Activated CD4-positive, alpha-beta T cell treated with anti-CD3 and anti-CD28 coated beads, Interleukin-2, amount 50 U/mL, for 16 hours (primary cell): ENCODE results near the gene GPR137.
"Not testable (repeated sequence)": the region's sequence is repeated elsewhere in the genome, so short reads cannot be mapped to it uniquely, and the experiment has no call there.

Experiments
- DNase-seq: peaks from one replicate; pipeline ENCODE4 v3.0.0-alpha.2; 2020

The GPR137 gene

DNA sequence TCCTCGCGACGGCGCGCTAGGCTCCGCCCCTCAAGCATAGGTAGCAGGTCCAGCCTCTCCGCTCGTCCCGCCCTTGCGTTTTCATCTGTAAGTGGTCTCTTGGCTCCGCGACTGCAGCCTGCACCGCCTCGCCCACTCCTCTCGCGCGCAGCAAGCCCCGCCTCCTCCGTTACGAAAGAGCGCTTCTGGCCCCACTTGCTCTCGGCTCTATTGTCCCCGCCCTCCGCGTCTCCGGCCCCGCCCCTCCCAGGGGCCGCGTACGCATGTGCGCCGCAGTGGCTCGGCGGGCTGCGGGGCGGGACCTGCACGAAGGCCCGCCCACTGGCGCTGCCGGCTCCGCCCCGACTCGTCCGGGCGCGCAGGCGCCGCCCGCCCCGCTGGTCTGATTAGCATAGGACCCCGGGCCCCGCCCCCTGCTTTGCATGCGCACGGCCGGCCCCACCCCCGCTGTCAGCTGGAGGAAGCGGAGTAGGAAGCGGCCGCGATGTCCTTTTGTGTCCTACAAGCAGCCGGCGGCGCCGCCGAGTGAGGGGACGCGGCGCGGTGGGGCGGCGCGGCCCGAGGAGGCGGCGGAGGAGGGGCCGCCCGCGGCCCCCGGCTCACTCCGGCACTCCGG, 19.5 kb downstream of the GPR137 start, which contains the start of gene ESRRA:
TSS of gene ESRRA (plus strand) at position 450 of the 616 bp plus-strand sequence. CDS start 1,656 bp downstream, outside the sequence.
- peak; percentile 100 for DNase-seq

DNA sequence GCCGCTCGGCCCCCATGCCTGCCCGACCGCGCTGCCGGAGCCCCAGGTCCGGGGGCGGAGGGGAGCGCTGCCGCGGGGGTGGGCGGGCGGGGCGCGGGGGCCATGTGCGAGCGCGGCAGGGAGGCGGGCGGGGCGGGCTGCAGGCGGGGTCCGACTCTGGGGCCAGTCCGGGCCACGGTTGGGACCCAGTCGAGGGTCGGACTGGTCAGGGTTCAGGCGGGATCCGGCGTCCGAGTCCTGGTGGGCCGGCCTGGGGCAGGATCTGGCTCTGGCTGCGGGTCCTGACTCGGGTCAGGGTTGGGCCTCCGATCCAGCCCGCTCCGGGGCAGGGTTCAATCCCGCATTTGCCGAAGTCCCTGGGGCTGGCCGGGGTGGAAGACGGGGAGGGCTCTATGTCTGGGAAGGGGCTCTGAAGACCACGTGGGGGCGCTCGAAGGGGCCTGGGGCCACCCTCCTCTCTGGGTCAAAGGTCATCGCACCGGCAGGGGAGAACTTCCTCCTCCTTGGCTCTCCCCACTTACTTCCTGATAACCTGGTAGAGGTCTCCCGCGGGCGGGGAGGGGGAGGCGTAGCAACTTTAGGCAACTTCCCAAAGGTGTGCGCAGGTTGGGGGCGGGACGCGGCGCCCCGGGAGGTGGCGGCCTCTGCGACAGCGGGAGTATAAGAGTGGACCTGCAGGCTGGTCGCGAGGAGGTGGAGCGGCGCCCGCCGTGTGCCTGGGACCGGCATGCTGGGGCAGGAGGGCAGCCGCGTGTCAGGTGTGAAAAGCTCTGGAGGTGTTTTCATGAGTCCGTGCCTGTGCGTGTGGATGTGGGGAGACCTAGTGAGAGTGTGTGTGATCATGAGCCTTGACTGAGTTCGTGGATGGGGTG, 20.3 kb downstream of the GPR137 start:
- DNase-seq = peak; percentile 87

DNA sequence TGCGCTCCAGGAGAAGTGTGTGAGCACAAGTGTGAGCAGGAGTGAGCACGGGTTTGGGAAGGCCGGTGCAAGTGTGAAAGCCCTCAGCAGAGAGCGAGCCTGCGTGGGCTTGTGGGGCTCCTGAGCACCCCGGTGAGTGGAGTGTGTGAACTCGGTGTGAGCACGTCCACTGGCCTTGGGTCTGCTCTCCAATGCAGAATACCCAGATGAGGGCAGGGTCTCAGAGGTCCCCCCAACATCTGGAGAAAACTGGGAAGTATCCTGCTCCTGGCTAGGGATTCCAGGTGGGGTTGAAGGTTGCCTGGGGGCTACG, 20.9 kb downstream of the GPR137 start:
- DNase-seq = no peak

DNA sequence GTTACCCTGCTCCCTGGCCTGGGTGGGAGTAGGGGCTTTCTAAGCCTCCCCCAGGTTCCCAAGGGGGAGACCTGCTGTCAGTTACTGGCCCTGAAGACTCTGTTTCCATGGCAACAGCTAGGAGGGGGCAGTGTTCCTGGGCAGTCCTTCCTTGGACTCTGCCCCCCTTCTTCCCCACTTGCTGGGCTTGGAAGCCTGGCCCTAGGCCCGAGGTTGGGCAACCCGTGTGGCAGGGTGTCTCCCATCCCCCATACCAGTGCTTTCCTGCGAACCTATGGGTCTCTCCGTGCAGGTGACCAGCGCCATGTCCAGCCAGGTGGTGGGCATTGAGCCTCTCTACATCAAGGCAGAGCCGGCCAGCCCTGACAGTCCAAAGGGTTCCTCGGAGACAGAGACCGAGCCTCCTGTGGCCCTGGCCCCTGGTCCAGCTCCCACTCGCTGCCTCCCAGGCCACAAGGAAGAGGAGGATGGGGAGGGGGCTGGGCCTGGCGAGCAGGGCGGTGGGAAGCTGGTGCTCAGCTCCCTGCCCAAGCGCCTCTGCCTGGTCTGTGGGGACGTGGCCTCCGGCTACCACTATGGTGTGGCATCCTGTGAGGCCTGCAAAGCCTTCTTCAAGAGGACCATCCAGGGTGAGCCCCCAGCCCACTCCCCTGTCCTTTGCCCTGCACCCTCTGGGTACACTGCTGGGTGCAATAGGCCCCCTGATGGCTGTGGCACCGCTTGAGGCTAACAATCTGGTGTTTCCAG, 21.4 kb downstream of the GPR137 start:
- no peak for DNase-seq

DNA sequence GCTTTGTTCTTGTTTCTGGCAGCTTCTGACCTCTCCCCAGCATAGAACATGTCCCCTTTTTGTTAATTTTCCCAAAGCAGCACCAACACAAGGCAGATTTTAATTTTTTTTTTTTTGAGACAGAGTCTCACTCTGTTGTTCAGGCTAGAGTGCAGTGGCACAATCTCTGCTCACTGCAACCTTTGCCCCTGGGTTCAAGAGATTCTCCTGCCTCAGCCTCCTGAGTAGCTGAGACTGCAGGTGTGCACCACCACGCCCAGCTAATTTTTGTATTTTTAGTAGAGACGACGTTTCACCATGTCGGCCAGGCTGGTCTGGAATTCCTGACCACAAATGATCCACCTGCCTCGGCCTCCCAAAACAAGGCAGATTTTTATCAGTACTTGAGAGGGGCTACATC, 22.1 kb downstream of the GPR137 start:
- DNase-seq = not testable (repeated sequence)

DNA sequence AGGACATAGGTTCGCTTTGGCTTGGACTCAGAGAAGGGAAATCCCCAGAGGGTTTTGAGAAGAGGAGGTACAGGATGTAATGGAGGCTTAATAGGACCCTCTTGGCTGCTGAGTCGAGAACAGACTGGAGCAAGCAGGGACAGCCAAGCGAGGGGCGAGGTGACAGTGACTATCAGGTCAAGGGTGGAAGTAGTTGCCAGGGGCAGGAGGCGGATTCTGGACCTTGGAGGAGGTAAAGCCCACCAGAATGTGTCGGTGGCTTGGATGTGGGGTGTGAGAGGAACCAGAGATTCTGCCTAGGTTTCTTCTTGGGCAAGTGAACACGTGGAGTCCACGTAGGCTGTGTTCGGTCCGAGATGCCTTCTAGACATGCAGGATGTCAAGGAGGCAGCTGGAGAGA, 27.3 kb downstream of the GPR137 start:
- DNase-seq = no peak

DNA sequence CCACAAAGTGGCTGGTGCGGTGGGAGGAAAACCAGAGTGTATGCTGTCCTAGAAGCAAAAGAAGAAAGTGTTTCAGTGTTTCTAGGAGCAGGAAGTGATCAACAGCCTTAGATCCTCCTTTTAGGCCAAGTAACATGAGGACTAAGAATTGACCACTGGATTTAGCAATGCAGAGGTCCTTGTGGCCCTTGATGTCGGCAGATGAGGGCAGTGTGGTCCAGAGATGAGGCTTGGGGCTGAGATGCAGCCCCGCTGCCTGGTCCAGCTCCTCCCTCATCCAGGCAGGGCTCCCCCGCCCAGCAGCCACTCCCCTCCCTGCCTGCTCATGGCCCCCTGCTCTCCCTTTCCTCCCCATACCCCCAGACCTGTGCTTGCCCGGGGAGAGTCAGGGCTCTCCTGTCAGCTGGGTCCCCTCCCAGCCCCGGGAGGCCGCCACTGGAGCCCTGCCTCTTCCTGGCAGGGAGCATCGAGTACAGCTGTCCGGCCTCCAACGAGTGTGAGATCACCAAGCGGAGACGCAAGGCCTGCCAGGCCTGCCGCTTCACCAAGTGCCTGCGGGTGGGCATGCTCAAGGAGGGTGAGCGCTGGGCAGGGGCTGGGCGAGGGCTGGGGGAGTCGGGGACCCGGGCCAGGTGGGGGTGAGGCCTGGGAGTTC, 28.0 kb downstream of the GPR137 start:
- DNase-seq = no peak

DNA sequence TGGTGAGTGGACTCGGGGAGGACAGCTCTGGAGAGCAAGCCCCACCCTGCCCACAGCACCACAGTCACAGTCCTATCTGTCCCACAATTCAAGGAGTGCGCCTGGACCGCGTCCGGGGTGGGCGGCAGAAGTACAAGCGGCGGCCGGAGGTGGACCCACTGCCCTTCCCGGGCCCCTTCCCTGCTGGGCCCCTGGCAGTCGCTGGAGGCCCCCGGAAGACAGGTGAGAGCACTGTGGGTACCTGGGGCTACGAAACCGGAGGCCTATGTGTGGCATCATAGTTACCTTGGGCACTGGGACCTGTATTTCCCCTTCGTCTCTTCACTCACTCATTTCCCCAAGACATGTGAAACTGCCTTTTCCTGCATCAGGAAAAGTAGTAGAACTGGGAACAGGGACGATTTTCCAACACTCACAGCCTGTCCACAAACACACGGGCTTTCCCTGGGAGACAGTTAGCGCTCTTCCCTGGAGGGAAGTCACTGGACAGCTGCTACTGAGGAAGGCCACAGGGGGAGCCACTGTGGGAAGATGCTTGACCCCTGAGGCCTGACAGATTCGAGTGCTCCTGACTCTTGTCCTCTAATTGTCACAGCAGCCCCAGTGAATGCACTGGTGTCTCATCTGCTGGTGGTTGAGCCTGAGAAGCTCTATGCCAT, 28.6 kb downstream of the GPR137 start:
- DNase-seq = no peak

DNA sequence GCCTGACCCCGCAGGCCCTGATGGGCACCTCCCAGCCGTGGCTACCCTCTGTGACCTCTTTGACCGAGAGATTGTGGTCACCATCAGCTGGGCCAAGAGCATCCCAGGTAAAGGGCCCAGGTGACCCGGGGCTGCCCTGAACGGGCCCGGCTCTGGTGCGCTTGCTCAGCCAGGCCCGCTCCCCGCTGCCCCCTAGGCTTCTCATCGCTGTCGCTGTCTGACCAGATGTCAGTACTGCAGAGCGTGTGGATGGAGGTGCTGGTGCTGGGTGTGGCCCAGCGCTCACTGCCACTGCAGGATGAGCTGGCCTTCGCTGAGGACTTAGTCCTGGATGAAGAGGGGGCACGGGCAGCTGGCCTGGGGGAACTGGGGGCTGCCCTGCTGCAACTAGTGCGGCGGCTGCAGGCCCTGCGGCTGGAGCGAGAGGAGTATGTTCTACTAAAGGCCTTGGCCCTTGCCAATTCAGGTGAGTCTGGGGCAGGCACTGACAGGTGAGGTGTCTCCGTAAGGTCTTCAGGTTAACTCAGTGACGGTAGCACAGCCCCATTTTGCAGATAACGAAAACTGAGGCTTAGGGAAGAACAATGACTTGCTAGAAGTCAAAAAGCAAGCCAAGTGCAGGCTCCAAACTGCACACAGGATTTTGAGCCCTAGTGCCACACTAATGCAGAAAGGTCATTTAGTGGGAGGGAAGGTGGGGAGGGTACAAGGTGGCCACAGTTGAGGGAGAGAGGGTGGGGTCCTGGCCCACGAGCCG, 29.3 kb downstream of the GPR137 start:
- DNase-seq = no peak

DNA sequence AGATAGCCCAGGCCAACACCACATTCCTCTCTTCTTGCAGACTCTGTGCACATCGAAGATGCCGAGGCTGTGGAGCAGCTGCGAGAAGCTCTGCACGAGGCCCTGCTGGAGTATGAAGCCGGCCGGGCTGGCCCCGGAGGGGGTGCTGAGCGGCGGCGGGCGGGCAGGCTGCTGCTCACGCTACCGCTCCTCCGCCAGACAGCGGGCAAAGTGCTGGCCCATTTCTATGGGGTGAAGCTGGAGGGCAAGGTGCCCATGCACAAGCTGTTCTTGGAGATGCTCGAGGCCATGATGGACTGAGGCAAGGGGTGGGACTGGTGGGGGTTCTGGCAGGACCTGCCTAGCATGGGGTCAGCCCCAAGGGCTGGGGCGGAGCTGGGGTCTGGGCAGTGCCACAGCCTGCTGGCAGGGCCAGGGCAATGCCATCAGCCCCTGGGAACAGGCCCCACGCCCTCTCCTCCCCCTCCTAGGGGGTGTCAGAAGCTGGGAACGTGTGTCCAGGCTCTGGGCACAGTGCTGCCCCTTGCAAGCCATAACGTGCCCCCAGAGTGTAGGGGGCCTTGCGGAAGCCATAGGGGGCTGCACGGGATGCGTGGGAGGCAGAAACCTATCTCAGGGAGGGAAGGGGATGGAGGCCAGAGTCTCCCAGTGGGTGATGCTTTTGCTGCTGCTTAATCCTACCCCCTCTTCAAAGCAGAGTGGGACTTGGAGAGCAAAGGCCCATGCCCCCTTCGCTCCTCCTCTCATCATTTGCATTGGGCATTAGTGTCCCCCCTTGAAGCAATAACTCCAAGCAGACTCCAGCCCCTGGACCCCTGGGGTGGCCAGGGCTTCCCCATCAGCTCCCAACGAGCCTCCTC, 30.2 kb downstream of the GPR137 start:
- not testable (repeated sequence) for DNase-seq

DNA sequence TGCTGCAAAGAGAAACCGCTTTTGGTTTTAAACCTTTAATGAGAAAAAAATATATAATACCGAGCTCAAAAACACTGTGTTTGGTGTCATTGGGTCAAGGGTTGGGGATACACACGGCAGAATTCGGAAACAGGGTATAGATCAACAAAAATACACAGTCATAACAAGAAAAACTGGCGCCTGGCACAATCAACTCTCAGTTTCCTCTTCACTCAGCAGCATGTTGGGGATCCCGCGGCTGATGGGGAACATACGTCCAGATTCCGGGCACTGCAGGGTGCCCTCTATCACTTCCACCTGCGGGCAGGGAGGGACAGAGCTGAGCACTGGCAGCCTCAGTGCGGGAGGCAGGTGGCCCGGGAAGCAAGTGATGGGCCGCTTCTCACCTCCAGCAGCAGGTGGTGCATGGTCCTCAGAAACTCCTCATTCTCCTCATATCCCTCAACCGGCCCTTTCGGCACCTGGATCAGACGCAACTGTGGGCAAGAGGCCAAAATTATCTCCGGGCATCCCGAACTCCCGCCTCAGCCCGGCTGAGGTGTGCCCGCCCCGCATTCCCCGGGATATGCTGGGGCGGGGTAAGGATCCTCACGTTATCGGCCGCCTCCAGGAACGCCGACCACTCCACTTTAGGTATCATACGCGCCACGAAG, 31.1 kb downstream of the GPR137 start:
- DNase-seq = peak; percentile 74

DNA sequence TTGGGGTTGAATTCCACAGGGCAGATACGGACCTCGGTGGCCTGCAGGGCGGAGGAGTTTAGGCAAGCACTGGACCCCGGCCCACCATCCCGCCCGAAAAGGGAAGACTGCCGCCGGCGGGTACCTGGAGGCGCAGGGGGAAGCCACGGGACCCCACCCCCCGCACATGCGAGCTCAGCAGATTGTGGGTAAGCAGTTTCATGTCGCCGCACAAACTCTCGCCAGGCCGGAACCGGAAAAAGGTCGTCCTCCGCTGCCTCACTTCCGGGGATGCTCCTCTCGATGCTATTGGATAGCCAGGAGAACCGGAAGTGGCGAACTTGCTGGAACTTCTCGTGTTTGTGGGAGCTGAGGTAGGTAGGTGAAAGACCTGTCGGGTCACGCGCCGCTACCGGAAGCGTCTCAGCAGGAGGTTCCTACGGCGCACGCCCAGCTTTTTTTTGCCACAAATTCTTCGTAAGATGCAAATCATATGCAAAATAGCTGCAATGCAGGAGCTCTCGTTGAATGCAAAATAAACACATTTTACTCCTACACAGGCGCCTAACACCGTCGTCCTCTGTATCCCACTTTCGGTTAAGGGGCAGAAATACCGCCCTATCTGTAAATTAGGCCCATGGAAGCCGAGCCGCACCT, 31.8 kb downstream of the GPR137 start, which contains the start of gene TRMT112:
TSS of gene TRMT112 (minus strand) at position 235 of the 636 bp plus-strand sequence. CDS start at position 202, 33 bp downstream.
- DNase-seq = peak; percentile 99

DNA sequence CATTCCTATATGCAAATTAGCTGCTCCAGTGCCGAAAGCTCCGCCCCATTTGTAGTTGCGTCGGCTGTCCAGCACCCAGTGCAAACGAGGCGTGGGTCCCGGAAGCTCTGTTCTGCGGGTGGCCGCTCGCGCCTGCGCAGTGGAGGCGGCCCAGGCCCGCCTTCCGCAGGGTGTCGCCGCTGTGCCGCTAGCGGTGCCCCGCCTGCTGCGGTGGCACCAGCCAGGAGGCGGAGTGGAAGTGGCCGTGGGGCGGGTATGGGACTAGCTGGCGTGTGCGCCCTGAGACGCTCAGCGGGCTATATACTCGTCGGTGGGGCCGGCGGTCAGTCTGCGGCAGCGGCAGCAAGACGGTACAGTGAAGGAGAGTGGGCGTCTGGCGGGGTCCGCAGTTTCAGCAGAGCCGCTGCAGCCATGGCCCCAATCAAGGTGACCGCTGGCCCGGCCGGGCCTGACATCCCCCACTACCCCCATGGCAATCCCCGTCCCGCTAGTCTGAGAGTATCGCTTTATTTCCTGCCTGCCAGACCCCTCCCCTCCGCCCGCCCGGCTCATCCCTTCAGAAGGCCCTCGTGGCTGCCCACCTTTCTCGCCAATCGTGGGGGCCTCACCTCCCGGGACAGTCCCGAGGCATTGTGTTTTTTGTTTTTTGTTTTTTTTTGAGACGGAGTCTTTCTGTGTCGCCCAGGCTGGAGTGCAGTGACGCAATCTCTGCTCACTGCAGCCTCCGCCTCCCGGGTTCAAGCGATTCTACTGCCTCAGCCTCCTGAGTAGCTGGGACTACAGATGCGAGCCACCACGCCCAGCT, 32.5 kb downstream of the GPR137 start, which contains the start of gene PRDX5:
TSS of gene PRDX5 (plus strand) at position 161 of the 805 bp plus-strand sequence. CDS start at position 256, 95 bp downstream.
- peak; percentile 98 for DNase-seq

DNA sequence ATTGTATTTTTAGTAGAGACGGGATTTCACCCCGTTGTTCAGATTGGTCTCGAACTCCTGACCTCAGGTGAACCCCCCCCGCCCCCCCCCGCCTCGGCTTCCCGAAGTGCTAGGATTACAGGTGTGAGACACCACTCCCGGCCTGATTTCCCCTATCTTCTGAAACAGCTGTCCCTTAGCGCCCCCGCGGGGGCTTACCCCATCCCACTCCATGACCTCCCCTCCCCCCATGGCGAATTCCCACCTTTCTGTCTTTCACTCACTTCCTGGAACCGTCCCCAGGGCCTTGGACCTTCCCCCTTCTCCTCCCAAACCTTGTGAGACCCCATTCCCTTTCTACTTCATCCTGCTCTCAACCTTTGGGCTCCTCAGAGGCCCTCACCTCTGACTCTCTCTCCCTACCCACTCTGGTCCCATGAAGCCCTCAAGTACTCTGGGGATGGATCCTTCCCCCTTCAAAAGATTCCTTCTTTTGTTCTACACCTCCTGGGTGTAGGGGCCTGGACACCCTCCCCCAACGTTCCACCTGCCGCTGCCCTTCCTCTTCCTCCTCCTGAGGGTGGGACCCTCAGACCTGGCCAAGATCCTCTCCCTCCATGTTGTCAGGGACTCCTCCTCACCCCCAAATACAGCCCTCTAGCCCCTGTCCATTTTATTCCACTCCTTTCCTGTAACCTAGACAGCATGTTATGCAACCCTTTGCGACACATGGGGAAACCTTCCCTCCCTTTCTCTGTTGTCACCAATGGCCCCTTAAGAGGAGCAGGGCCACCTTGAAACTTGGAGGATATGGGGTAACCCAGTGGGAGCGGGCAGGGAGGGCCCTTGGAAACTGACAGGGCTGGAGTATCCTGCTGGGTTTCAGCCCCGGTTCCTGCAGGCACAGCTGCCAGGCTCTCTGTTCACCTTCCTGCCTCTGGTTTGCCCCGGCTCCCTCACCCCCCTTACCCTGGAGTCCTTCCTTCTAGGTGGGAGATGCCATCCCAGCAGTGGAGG, 33.4 kb downstream of the GPR137 start:
- DNase-seq = no peak

DNA sequence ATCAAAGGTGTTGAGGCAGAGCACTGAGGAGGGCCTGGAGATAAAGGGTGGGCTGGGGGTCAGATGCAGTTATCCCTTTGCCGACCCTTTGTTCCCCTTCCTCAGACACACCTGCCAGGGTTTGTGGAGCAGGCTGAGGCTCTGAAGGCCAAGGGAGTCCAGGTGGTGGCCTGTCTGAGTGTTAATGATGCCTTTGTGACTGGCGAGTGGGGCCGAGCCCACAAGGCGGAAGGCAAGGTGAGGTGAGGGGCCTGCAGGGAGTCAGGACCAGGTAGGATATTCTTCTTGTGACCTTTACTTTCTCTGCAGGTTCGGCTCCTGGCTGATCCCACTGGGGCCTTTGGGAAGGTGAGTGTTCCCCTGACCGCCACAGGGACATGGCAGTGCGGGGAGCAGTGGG, 34.9 kb downstream of the GPR137 start:
- DNase-seq = no peak

DNA sequence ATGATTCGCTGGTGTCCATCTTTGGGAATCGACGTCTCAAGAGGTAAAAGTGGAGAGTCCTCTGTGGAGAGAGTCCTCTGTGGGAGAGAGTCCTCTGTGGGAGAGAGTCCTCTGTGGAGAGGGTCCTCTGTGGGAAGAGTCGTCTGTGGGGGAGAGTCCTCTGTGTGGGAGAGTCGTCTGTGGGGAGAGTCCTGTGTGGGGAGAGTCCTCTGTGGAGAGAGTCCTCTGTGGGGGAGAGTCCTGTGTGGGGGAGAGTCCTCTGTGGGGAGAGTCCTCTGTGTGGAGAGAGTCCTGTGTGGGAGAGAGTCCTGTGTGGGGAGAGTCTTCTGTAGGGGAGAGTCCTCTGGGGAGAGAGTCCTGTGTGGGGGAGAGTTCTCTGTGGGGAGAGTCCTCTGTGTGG, 35.4 kb downstream of the GPR137 start:
- DNase-seq = no peak

DNA sequence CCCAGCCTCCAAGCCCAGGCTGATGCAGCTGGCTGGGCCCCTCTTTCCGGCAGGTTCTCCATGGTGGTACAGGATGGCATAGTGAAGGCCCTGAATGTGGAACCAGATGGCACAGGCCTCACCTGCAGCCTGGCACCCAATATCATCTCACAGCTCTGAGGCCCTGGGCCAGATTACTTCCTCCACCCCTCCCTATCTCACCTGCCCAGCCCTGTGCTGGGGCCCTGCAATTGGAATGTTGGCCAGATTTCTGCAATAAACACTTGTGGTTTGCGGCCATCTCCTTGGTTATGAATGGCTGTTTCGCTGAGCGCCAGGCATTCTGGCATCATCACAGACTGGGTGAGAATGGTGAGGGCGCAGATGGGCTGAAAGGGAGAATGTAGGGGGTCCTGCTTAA, 35.9 kb downstream of the GPR137 start:
- no peak for DNase-seq
